HG02610 (cell line): ENCODE data around the gene TGFBR3.
A peak's percentile ranks its signal among the peaks of the same experiment; 100 is the strongest.

Experiments used
- ATAC-seq: cut with Tn5 transposase; IDR thresholded peaks from one replicate; pipeline ENCODE4 v1.9.1; 2021; ENCODE audit warnings: mild to moderate bottlenecking, moderate library complexity; ENCODE audit not compliant: unreplicated experiment

Gene TGFBR3

DNA sequence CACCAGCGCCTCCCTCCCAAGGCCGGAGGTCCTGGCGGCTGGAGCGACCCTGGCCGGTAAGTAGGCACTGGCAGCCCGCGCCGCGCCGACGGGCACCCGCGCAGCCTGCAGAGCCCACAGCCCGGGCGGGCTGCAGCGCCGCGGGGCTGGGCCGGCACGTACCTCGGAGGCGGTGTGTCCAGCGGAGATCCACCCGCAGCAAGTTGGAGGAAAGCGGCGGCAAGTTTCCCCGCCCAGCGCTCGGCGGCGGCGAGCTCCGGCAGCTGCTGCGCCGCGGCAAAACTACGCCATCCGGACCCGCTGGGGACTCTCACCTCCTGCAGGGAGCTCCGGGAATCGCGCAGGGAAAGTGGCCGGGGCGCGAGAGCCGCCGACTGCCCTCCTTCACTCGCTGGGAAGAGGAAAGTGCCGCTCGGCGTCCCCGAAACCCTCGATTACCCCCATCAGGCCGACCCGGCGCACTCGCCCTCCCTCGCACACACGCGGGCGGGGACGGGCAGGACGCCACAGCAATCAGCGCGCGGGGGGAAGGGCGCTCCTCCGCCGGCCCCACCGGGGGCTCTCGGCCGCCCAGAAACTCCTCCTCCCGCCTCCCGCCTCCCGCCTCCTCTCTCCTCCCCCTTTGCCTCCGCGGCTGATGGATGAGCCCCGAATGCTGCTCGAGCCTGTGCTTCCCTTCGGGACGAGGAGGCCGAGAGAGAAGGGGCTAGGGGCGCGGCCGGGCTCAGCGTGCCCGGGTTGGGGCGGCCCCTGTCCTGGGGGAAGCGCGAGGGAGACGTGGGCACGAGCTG is at the start of gene TGFBR3:
TGFBR3 (minus strand) TSS at position 436 of the 791 bp plus-strand sequence. CDS start 24,620 bp downstream, outside the sequence.
- ATAC-seq, result peak; percentile 69

DNA sequence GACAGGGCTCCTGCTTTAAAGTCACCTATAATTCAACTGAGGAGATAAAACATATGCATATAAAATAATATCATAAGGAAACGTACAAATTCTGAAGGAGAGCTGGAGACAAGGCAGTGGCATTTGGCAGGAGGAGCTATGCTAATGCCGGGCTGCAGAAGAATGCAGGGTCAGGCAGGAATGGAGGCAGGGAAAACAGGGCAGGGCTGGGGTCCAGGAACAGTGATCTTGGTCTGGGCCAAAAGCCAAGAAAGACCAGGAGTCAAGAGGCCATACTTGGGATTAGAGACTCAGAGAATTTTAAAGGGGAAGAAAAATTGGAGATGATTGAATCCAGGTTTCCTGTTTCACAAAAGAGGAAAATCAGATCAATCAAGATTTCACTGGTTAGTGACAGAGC is 43.3 kb upstream of the TGFBR3 start:
- ATAC-seq, result no peak

DNA sequence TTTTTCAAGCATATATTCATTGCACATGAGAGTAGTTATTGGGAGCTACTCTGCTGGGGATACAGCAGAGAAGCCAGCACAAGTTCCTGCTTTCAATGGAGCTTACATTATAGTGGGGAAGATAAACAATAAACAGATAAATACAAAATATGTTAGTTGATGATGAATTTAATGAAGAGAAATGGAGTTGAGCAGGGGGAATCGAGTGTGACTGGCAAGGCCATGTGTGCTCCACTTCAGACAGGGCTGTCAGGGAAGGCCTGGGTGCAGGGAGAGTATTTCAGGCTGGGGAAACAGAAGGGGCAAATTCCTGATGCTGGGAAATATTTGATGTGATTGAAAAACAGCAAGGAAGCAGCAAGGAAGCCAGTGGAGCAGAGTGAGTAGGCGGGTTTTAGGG is 42.1 kb upstream of the TGFBR3 start:
- no peak for ATAC-seq

DNA sequence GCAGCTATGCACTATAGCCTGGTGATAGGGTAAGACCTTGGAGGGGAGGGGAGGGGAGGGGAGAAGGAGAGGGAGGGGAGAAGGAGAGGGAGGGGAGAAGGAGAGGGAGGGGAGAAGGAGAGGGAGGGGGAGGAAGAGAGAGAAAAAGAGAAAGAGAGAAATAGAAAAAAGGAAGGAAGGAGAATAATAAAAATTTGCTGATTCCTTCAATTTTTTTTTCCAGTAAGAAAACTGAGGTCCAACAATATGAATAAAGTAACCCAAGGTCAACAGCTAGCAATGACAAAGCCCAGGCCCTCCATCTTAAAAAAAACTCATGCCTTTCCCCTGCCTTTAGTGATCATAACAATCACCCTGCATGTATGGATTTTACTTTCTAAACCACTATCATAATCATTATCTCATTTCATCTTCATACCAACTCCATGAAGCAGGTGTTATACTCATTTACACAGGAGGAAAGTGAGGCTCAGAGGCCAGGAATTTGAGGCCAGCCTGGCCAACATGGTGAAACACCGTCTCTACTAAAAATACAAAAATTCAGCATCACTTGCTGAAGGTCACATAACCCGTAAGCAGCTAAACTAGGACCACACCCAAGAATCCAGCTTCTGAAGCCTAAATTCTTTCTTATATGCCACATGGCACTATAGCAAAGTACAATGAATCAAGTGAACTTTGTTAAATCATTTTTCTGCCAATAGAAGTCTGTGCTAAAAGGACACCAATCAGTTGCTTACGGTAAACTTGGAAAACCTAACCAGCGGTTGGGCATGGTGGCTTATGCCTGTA is 39.9 kb upstream of the TGFBR3 start:
- no peak for ATAC-seq

DNA sequence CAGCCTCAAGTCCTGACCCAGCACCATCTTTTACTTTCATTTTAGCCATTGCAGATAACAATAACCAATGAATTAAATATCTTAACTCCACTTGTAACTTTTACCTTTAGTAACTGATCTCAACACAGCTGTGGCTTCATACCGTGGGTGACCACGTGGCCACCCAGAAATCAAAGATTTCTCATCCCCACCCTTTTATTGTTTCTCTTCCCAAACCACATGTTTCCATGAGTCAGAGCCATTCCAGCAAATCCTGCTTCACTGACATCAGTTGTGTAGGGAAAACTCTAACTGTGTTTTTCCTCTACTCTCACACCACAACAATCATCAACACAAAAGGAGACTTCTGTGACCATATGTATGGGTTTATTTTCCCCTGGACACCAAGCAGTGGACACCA is 38.2 kb upstream of the TGFBR3 start:
- no peak for ATAC-seq

DNA sequence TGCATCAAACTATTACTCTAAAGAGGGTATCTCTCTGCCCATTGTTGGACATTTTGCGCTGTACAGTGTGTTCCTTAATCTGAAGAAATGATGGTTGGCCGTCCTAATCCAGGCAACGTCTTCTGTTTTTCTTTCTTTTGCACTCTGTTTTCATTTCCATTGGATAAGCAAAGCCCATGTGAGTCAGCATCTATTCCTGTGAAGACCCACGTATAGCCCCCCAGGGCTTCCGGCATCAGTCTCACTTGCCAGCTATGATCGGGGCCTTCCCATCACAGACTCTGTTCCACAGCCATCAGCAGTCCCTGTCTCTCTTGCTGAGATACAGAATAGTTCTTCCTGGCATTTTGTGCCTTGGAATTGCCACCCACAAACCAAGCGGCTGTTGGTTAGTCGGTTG is 34.0 kb upstream of the TGFBR3 start:
- no peak for ATAC-seq

DNA sequence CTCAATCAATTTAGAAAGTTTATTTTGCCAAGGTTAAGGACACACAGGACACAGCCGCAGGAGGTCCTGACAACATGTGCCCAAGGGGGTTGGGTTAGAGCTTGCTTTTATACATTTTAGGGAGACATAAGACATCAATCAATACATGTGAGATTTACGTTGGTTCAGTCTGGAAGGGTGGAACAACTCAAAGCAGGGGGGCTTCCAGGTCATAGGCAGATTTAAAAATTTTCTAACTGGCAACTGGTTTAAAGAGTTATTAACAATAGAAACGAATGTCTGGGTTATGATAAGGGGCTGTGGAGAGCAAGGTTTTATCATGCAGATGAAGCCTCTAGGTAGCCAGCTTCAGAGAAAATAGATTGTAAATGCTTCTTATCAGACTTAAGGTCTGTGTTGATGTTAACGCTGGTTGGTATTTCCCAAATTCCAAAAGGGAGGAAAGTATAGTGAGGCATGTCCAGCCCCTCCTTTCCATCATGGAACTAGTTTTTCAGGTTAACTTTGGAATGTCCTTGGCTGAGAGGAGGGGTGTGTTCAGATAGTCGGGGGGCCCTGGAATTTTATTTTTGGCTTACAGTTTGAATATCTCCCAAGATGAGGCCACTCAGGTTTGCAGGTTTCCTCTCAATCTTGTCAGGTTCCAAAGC is 31.0 kb upstream of the TGFBR3 start:
- no peak for ATAC-seq

DNA sequence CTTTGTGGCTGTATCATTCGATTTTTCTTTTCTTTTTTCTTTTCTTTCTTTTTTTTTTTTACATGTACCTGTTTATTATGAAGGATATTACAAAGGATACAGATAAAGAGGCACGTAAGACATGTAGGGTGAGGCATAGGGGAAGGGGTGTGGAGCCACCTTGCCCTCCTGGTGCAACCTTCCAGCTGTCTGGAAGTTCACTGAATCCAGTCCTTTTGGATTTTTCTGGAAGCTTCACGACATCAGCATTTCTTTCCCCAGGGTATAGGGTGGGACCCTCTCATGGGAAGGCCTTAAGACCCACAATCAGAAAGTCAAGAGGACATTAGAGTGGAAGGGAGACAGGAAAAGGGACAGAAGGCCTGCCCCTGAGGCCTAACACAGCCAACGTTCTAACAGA is 30.1 kb upstream of the TGFBR3 start:
- no peak for ATAC-seq

DNA sequence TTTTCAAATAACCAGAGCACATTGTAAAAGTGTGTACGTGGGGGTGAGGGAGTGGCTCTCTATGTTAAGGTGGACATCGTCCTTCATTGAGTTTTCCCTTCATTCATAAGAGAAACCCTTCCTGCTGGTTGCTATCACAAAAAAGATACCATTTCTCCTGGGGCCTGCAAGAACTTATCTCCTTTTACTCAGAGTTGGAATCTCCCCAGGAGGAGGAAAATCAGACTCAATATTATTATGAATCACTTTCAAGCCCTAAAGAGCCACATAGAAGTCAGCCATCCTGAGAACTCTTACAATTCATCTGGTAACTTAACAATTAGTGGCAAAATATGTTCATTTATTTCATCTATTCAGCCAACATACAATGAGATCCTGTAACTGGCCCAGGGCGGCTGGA is 27.1 kb upstream of the TGFBR3 start:
- no peak for ATAC-seq

DNA sequence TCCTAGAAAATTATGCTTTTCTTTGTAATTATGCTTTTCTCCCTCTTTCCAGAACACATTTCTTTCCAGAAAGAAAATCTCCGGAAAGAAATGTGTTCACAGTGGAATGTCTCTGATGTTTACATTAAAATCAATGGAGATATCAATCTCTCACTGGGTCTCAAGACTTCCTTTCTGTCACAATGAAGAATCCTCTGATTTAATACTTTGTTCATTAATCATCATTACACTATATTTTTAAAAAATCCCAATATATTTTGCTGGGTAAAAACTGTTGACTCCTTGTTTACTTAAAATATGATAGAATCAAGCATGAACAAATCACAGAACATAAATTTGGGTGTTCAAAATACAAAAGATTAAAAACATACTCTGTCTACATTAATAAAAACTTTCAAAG is 26.3 kb upstream of the TGFBR3 start:
- no peak for ATAC-seq

DNA sequence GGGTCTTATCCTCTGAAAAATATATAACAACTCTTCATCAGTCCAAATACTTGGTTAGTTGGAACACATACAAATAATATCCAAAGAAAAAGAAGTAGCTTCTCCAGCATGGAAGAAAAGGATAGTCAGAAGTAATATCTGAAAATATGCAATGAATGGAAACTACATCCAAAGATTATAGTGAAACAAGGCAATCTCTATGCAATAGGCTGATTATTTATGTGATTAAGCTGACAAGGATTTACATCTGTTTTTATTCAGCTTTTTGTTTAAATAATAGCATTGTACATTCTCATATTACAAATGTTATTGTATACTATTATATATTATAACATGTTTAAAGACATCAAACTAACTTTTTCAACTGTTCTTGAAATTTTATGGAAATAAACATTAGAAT is 15.3 kb upstream of the TGFBR3 start:
- ATAC-seq, result no peak

DNA sequence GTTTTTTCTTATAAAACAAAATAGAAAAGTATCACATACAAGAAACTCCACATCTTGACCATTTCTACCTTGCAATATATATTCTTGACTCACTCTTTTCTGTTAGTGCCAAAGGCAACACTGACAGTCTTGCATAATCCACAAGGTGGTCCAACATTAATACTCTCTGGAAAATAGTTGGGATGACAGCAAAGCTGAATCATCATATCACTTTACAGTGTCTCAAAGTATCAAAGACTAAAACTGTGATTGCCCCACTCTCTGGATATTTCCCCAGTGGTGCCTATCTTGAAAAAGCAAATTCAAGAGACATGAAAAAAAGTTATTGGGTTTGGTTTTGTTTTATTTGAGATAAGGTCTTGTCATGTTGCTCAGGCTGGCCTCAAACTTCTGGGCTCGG is 14.6 kb upstream of the TGFBR3 start:
- ATAC-seq, result no peak

DNA sequence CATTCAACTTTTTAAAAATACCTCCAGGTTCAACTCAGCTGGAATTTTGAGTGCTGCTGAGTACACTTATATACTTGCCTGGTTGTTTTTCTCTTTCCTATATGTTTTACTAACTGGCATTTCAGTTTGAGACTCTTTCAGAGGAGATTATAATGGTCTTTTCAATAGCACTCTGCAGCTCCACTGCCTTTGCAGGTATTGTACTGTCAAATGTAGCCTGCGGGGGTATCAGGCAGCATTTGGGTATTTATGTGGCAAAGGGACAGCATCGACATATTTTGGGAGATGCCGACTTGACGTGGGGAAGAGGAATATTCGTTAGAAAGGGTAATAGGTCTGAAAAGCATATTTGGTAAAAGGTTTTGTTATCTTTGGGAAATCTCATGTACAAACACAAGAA is 11.1 kb upstream of the TGFBR3 start:
- ATAC-seq, result no peak

DNA sequence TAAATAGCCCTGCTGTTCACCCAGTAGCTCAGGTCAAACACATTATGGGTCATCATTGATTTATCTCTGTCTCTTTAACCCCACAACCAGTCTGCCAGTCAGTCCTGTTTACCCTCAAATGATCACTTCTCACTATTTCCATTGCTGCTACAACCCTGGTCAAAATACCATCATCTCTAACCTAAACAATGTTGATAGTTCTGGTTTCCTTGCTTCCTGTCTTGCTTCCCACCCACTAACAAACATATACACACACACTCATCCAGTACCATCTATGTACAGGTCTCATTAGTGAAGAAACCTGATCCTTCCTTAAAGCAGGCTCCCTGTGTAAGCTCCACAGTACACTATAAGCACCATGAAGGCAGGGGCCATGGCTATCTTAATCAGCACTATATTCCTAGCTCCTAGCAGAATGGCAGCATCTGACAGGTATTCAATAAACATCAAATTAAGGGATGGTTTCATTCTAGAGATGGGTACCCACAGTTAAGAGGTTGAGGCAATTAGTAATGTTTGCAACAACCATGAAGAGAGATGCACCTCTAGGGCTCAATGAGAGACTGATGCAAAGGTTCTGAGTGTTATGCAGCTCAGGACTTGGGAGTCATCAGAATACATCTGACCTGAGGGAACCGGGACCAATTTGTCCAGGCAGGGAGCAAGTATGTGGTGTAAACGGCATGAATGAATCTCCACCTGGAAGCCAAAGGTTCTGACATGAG is 10.0 kb upstream of the TGFBR3 start:
- ATAC-seq, result no peak

DNA sequence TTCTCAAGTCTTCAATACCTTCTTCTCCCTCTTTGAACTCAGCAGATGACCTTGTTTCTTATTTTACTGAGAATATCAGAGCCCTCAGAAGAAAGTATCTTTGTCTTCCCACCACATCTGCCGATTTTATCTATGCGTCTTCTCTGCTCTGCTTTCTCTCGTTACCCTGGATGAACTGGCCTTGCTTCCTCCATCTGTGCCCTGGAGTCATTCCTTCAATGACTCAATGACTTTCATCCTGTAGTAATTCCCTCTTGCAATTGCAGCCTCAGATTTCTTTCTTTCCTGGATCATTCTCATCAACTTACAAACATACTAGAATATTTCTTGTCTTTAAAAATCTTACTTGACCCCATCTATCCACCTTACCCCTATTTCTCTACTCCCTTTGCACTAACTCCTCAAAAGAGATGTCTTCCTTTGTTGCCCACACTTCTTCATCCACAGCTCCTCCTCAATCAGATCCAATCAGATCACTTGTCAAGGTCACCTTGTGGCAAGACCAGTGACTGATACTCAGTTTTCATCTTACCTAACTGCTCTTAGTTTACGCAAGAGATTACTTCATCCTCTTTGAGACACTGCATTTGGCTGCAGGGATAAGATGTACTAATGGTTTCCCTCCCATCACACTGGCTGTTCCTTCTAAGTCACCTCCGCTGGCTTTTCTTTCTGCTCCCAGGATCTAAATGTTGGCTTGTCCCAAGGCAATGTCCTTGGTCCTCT is 8.2 kb upstream of the TGFBR3 start:
- no peak for ATAC-seq

DNA sequence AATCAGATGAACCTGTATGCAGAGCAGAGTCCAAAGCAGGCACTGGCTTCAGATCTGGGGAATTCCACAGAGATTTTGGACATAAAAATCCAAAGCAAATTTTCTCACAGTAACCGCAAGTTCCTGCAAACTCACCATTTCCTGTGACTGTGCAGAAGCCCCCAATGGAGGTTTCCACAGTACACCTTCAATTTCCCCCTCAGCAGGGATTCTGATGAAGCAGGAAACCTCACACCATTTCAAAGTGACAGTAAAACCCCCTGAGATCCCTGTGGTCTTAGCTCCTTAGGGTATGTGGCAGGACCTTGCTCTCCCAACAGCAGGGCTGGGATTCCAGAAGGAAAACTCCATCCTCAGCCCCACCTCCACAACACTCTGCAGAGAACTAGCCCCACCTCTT is 6.0 kb upstream of the TGFBR3 start:
- no peak for ATAC-seq

DNA sequence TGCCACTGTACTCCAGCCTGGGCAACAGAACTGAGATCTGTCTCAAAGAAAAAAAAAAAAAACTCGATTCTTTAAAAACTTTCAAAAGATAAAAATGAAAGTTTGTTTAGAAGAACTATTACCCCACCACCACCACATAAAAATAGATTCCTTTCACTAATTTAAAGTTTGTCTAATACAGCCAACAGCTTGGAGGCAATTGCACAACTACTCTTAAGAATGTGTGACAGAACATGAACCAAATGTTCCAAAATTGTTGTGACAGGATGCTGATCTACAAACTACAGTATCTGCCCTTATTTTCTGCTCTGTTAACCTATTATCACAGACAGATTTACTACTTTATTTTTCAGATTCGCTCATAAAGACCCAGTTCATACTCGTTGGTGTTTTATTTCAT is 5.5 kb upstream of the TGFBR3 start:
- no peak for ATAC-seq

DNA sequence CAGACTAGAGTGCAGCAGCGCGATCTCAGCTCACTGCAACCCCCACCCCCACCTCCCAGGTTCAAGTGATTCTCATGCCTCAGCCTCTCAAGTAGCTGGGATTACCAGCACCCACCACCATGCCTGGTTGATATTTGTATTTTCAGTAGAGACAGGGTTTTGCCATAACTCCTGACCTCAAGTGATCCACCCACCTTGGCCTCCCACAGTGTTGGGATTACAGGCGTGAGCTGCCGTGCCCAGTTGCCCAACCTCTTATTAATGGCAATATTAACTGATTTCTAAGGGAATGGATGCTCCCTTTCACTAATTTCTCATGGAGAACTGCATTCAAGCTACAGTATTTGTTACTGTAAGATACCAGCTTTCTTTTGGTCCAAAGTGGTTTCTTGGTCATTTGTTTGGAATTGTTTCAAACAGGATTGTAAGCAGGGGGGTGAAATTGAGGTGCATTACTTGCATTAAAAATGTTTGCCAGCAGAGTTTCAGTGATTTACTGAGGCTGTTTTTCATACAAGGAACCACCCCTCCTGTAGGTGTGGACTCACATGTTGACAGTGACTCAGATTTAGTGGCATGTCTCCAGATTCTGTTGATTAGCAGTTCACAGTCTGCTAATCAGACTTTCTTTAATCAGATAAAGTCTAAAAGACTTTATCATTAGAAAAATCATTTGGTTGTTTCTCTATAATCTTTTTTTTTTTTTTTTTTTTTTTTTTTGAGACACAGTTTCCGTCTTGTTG is 3.9 kb upstream of the TGFBR3 start:
- no peak for ATAC-seq

DNA sequence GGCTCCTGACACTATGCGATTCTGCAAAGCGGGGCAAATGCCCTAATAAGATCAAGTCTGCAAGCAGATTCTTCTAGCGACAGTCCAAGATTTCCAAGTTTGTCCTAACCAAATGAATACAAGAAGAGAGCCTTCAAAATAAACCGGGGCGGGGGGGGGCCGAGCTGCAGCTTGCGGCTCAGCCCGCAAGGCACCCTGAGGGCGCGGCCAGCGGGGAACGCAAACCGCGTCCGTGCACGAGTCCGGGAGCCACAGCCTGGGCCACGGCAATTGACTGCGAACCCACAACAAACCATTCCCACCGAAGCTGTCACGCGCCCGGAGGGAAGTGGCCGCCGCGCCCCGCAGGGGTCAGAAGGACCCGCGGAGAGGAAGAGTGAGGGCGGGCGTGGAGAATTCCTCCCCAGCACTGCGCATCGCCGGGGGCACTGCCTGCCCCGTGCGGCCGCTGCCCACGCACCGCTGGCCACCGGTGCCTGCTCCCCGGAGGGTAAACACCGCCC is 687 bp downstream of the TGFBR3 start:
- ATAC-seq, result no peak
